GM19455 (cell line): Measurements from ENCODE around the gene MMADHC.

Experiments used
- ATAC-seq: cut with Tn5 transposase; IDR thresholded peaks from one replicate; pipeline ENCODE4 v1.9.1; 2021; ENCODE audit not compliant: unreplicated experiment

MMADHC gene

DNA sequence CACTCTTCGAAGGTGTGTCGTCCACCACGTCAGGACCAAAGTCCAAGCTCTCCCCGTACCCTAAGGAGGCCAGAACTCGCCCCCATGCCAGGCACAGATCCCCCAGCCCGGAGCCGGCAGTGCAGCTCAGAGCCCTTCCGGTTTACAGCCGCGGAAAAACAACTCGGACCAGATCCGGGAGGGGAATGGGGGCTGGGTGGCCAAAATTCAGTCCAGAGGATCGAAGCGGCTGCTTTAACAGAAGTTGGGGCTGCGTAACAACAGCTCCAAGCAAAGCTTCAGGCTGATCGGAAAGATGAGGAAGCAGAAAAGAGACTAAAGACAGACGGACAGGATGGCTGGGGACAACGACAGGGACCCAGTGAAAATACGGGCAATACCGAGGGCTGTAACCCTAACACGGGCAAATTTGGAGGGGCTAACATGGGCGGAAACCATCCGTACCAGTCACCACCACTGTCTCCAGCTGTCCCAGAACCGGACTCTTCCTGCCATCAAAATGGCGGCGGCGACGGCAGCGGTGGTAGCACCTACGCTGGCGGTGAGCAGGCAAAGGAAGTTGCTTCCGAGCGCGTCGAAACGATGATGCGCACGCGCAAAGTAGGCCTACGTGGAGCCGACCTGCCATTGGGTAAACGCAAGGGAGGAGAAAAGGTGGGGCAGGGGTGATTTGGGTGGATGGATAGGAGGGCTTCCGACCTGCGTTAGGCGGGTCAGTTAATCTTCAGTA is at the start of gene MMADHC:
Gene MMADHC, minus strand, starts transcription at position 556 of the 730 bp plus-strand sequence. CDS start 678 bp downstream, outside the sequence.
- peak; percentile 99 for ATAC-seq

- no peak for ATAC-seq
These were observed 46.5 kb upstream of the MMADHC start for GRCh38 chr2:149634103-149634502.

GRCh38 chr2:149630445-149630844 is 42.9 kb upstream of the MMADHC start:
- ATAC-seq, result no peak

DNA sequence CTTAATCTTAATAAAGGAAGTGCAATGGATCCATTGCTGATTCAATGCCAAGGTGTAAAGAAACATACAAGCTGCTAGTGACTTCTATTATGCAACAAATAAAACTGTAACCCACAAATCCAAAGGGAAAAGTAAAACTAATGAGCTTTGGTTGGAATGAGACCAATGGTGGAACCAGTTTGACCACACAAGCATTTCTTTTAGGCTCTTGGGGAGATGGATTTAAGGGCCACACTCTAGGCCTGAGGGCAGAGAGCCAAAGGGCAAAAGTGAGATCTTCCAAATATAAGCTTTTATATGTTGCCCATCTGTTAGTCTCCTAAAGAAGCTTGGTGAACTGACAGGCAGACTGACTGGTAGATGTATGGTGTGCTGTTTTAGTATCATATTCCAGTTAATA is 41.5 kb upstream of the MMADHC start:
- no peak for ATAC-seq

- no peak for ATAC-seq
These were observed 39.7 kb upstream of the MMADHC start for GRCh38 chr2:149627111-149627801.

DNA sequence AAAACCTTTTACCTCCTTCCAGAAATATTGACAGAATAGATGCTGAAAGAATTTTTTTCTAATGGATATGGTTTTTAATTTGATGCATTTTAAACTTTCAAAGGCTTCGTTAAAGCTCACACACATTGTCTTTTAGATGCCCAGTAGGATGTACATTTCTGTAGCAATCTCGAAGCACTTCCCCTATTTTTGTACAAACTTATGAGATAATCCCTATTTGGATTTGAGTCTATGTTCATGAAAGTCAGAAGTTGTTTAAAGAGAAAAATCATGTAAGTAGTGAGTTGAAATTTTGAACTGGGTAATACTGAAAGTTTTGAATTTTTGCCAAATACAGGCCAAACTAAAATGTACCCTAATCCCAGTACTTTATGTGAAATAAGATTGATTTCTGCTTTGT is 38.1 kb upstream of the MMADHC start:
- ATAC-seq, result no peak

GRCh38 chr2:149625271-149625670 is 37.7 kb upstream of the MMADHC start:
- ATAC-seq, result no peak

DNA sequence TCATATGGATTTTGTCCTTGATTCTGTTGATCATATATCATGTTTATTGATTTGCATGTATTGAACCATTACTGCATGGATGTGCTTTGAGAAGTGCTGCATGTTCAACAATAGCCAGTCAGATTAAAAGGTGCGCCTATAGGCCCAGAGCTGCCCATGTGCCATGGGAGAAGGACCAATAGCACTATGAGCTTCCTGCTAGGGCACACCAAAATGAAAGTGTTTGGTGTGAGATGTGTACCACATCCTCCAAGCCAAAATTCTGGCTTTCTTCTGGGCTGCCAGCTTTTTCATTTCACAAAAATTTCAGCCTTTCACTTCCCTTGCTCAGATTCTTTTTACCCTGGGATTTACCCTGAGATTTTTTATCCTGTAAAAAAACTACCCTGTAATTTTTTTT is 34.8 kb upstream of the MMADHC start:
- ATAC-seq, result no peak

DNA sequence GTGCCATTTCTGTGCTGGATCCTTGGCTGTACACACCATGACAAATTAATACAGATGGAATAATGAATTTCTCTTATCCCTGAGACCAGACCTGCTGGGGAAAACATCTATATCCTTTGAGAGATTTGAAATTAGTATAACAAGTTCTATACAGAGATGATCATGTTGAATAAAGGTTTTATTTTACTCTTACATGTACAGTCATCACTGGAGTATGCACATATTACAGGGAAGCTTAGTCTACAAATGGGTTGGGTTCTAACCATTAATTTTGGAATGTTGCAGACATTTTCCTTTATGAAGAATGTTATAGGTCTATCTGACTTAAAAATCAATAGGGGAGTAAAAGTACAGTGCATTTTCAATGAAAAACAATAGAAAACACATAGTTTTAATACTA is 29.9 kb upstream of the MMADHC start:
- ATAC-seq, result no peak

DNA sequence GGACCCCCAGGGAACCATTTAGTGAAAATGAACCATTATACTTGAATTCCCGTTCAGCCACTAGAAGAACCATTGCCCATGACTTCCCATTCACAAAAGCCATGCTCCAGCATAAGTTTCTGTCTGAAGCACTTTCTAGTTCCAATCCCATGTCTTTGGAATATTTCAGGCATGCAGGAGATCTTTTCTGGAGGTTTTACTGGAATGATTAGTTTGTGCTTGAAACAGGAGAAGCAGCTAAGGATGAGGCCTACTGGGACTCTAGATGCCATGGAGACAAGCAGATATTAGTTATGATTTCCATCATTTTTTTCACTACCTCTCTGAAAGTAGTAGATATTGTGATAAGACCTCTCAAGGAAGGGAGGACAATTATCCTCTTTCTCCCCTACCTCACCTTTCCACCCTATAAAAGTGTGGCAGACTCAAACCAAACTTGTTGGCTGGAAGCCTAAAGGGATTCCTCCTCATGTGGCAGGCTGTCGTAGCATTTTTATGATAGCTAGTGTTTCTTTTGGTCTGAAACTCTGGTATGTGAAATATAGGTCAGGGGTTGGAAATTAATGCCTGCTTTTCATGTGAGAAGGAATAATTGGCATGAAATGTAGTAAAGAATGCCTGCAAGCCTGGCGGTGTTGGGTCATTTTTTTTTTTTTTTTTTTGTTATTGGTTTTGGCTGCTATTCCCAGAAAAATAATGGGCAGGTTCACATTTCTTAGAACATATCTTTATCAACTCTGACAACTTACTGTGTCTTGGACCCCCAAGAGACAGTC is 29.3 kb upstream of the MMADHC start:
- ATAC-seq, result no peak

GRCh38 chr2:149613704-149614103 is 26.1 kb upstream of the MMADHC start:
- ATAC-seq, result no peak

DNA sequence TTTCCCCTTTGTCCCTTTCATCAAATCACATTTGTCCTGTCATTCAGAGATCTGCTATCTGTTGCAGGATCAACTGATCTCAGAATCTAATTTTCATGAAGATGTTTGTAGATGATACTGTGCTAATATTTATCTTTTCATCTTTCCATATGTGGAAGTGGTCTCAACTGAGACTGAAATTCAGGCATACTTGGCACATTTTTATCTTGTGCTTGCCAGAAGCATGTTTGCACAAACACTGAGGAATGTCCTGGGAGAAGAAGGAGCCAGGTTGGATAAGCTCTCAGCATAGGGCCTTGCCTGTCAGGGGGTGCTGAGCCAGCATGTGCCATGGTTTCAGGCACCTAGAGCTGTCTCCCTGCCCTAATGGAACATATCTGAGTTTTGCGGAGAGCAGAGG is 24.5 kb upstream of the MMADHC start:
- ATAC-seq, result no peak

GRCh38 chr2:149611100-149611820 is 23.7 kb upstream of the MMADHC start:
- no peak for ATAC-seq

GRCh38 chr2:149606251-149606811 is 18.8 kb upstream of the MMADHC start:
- ATAC-seq, result no peak

GRCh38 chr2:149603248-149603647 is 15.7 kb upstream of the MMADHC start:
- no peak for ATAC-seq

- no peak for ATAC-seq
These were observed 13.7 kb upstream of the MMADHC start for GRCh38 chr2:149601141-149601796.

GRCh38 chr2:149597668-149598326 is 10.2 kb upstream of the MMADHC start:
- ATAC-seq, result peak; percentile 93

GRCh38 chr2:149597050-149597667 is 9.6 kb upstream of the MMADHC start:
- ATAC-seq, result peak; percentile 15

GRCh38 chr2:149596471-149596870 is 8.9 kb upstream of the MMADHC start:
- ATAC-seq, result no peak
